ENCODE measurements around the gene SPACA4.

Gene SPACA4

DNA sequence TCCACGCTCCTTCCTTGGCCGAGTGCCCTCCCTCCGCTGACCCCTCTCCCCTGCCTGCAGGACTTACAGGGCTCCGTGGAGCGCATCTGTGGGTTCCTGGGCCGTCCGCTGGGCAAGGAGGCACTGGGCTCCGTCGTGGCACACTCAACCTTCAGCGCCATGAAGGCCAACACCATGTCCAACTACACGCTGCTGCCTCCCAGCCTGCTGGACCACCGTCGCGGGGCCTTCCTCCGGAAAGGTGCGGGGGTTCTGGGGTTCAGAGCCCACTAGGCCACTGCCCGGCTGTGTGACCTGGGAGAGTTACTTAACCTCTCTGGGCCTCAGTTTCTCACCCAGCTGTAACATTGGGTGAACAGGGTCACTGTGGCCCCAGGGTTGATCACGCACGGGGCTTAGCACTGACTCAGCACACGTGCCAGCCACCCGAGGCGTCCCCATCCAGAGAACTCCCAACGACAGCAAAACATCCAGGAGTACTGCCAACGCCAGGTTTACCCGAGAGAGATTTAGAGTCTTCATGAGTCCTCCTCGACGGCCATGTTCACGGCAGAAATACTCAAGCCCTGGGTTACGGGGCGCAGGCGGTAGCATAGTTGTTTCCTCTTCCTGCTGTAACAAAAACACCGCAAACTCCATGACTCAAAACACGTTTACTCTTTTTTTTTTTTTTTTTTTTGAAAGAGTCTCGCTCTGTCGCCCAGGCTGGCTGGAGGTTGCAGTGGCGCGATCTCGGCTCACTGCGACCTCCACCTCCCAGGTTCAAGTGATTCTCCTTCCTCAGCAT lies 9.7 kb upstream of the SPACA4 start:
- DNase-seq (ENCODE audit: low read depth in 1 of 2, low spot score in 1 of 2): no peak

GRCh38 chr19:48598996-48599700 lies 7.4 kb upstream of the SPACA4 start:
- no peak for DNase-seq (ENCODE audit: low read depth in 1 of 2, low spot score in 1 of 2)

DNA sequence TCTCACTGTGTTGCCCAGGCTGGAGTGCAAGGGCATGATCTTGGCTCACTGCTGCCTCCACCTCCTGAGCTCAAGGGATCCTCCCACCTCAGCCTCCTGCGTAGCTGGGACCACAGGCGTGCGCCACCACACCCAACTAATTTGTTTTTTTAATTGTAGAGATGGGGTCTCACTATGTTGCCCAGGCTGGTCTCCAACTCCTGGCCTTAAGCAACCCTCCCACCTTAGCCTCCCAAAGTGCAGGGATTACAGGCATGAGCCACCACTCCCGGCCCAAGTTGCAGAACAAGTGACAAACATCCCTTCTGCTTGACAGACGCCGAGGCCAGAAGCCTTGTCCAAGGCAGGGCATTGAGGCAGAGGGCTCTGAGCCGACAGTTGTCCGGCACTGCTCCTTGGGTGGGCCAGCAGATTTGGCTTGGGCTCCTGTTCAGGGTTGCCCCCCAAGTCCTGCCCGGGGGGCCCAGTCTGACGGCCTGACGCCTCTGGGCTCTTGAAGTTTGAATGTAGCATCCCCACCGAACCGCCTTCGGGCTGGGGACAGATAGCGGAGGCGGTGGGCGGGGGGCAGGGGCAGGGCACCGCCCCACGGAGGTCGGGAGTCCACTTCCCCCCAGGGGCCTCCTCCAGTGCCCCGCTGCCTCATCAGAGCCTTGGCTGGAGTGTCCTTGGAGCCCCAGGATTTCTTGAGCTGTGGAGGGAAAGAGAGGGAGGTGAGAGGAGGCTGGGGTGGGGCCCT lies 5.7 kb upstream of the SPACA4 start:
- DNase-seq (ENCODE audit: low read depth in 1 of 2, low spot score in 1 of 2): no peak

- DNase-seq (ENCODE audit: low read depth in 1 of 2, low spot score in 1 of 2): no peak
These were observed 3.5 kb upstream of the SPACA4 start for GRCh38 chr19:48603001-48603400.

GRCh38 chr19:48603449-48603848 lies 3.1 kb upstream of the SPACA4 start:
- no peak for DNase-seq (ENCODE audit: low read depth in 1 of 2, low spot score in 1 of 2)

- no peak for DNase-seq (ENCODE audit: low read depth in 1 of 2, low spot score in 1 of 2)
These were observed 2.7 kb upstream of the SPACA4 start for GRCh38 chr19:48603850-48604249.

- DNase-seq (ENCODE audit: low read depth in 1 of 2, low spot score in 1 of 2): no peak
These were observed 815 bp downstream of the SPACA4 start for GRCh38 chr19:48607359-48607755.

DNA sequence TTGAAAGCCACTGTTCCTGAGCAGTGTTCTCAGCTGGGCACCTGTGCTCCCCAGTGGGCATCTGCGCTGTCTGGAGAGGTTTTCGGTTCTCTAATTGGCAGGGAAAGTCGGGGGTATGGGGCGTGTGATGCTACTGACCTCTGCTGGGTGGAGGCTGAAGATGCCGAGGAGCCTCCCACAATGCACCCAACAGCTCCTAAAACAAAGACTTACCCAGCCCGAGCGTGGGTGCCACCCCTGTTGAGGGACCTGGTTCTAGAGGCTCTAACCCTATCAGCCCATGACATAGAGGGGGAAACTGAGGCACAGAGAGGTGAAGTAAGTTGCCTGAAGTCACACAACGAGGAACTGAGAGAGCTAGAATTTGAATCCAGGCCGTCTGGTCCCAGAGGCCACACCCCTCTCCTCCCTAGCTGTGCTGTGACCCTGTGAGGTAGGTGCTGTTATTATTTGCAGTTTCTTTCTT lies 2.3 kb downstream of the SPACA4 start:
- no peak for DNase-seq (ENCODE audit: low read depth in 1 of 2, low spot score in 1 of 2)

GRCh38 chr19:48609571-48610108 lies 3.1 kb downstream of the SPACA4 start:
- DNase-seq (ENCODE audit: low read depth in 1 of 2, low spot score in 1 of 2): no peak

DNA sequence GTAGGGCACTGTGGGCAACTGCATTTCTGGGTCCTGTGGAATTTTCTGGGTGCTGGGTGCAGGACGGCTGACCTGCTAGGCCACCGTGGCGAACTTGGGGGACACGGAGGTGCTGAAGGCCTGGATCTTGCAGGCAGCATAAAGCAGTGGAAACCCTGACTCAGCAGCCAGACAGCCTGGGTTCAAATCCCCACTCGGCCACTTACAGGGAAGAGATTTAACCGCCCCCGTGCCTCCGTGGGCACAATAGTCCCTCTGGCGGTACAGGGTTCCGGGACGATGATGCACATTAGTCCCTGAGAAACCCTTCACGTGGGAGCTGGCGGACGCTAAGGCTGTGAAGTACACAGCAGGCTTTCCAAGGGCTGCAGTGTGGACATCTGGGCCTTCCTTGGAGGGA lies 5.3 kb downstream of the SPACA4 start:
- no peak for DNase-seq (ENCODE audit: low read depth in 1 of 2, low spot score in 1 of 2)

GRCh38 chr19:48613024-48613851 lies 6.7 kb downstream of the SPACA4 start:
- DNase-seq (ENCODE audit: low read depth in 1 of 2, low spot score in 1 of 2): no peak

GRCh38 chr19:48613852-48614435 lies 7.4 kb downstream of the SPACA4 start:
- no peak for DNase-seq (ENCODE audit: low read depth in 1 of 2, low spot score in 1 of 2)

DNA sequence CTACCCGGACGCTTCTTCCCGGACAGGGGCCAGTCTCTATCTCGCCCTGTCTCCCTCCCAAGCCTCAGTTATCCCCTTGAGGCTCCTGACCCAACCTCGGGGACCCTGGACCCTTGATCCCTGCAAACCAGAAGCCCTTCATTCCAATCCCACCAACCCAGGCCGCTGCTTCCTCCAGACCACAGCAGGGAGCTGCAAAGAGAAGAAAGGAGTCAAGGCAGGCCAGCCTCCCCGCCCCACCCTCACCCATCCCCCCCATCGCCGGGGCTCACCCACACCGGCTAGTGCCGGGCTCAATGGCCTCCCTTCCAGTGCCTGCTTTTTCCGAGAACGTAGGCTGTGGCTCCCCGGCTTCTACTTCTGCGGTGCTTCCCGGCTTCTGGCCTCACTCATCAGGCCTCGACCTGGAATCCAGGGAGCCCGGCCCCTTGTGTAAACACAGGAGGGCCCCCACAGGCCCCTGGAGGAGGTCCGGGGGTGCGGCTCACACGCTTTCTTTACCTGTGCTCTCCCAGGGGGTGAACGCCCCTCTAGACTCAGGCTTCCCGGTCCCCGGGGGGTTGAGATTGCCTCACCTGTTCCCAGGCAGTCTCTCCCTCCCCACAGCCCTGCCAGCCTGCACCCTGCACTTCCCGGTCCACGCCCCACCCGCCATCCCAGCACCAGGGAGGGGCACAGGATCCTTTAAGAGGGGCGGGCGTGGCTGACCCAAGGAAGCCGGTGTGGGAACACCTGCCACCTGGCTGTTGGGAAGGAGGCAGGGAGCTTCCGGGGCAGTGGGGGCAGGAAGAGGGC lies 8.1 kb downstream of the SPACA4 start, which contains the start of gene FAM83E:
Gene FAM83E (minus strand): TSS at position 641 of the 795 bp plus-strand sequence. CDS start 1,704 bp downstream, outside the sequence.
- no peak for DNase-seq (ENCODE audit: low read depth in 1 of 2, low spot score in 1 of 2)

GRCh38 chr19:48615231-48616040 lies 8.9 kb downstream of the SPACA4 start:
- no peak for DNase-seq (ENCODE audit: low read depth in 1 of 2, low spot score in 1 of 2)

DNA sequence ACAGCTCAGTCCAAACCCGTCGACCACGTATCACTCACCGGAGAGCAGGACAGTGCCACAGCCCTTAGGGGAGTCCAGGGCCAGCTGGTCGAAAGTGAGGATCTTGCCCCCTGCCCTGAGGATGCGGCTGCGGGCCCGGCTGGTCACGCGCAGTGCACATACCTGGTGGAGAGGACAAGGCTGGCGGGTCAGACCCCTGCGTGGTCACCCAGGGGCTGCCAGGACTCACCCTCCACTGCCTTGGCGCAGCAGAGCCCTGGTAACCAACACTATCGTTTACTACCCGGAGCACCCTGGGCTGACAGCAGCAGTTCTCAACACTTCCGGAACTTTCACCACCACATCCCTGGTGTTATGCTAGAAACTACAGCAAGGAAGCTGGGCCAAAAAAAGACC lies 9.5 kb downstream of the SPACA4 start:
- DNase-seq (ENCODE audit: low read depth in 1 of 2, low spot score in 1 of 2): no peak

- DNase-seq (ENCODE audit: low read depth in 1 of 2, low spot score in 1 of 2): no peak
These were observed 10.0 kb downstream of the SPACA4 start for GRCh38 chr19:48616491-48617056.

DNA sequence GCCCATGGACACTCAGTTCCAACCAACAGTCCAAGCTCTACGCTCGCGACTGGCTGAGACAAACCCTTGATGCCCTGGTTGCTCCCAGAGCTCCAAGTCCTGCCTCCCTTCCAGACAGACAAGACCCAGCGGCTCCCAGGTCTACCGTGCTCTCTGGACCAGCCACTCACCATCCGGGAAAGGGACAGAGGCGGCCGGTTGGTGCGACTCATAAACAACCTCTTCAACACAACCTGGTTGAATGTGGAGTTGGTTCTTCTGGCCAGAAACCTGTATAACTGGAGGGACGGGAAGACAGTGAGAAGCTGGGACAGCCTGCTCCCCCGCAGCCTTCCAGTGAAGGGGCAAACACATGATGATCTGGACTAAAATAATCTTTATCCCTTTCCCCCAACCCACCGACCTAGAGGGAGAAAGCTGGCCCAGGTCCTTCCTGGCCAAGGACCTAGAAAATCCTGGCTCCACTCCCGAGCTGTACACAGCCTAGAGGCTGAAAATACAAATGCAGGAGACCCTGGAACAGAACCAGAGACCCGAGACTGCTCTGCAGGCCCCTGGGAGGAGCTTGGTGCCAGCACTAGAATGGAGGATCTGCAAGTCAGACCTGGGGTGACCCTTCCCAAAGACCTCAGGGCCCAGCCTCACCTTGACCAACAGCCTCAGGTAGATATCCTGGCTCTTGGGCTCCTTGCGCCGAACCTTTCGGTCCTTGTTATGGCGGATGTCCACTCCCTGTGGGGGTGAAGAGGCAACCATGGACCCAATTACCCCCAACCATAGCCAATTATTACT lies 10.8 kb downstream of the SPACA4 start:
- DNase-seq (ENCODE audit: low read depth in 1 of 2, low spot score in 1 of 2): no peak
